ENCODE results near the gene ATAD1. TPM values are rescaled to one million over a fixed set of nuclear protein-coding genes. Genes with fewer than 3 reads are reported as not detected.

The ATAD1 gene
- total RNA-seq, 4 donors from 2014 or later = 29.6 to 45.8 (median 33.8) TPM

GRCh38 chr10:87722716-87723115 is 95.3 kb downstream of the ATAD1 start:
- TF ChIP-seq CTCF (IDR thresholded peaks at IDR 0.05; ENCODE audit: low read depth) = no peak

- TF ChIP-seq CTCF (IDR thresholded peaks at IDR 0.05; ENCODE audit: low read depth) = no peak
Observed at GRCh38 chr10:87721781-87722180, 96.2 kb downstream of the ATAD1 start.

DNA sequence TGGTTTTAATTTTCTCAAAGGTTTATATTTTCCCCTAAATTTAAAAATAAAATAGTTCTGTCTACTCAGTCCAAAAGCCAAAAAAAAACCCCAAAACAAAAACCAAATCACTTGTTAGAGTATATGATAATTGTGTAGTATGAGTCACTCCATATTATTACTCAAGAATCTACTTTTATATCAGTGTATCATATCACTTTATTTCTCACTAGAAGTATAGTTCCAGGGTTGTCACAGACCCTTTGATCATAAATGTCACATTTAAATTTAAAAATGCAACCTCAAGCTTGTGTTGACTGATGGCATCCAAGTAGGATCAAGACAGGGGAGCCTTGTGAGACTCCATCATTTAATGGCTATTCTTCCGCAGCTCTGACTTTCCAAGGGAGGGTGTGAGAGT is 97.4 kb downstream of the ATAD1 start:
- no peak for TF ChIP-seq CTCF (IDR thresholded peaks at IDR 0.05; ENCODE audit: low read depth)

- TF ChIP-seq CTCF (IDR thresholded peaks at IDR 0.05; ENCODE audit: low read depth) = no peak
Observed at GRCh38 chr10:87716348-87716670, 101.7 kb downstream of the ATAD1 start.

GRCh38 chr10:87715552-87716347 is 102.3 kb downstream of the ATAD1 start:
- TF ChIP-seq CTCF (IDR thresholded peaks at IDR 0.05; ENCODE audit: low read depth) = no peak

GRCh38 chr10:87713707-87714106 is 104.3 kb downstream of the ATAD1 start:
- no peak for TF ChIP-seq CTCF (IDR thresholded peaks at IDR 0.05; ENCODE audit: low read depth)

GRCh38 chr10:87712913-87713616 is 105.0 kb downstream of the ATAD1 start:
- no peak for TF ChIP-seq CTCF (IDR thresholded peaks at IDR 0.05; ENCODE audit: low read depth)
